Mesothelial cell of epicardium (in vitro differentiated cells): ENCODE measurements around the gene CARNS1. TPM values are rescaled to one million over a fixed set of nuclear protein-coding genes. Genes with fewer than 3 reads are reported as not detected.

Experiments
- DNase-seq, 2 experiments: peaks; one replicate each; pipeline ENCODE4 v3.0.0; 2021; ENCODE audit warnings: low spot score in 2 of 2; ENCODE audit not compliant: unreplicated experiment in 2 of 2
- H3K27ac Mint-ChIP-seq: 2 replicates; pipeline ENCODE4 v1.8.0; 2021; ENCODE audit warnings: mixed read lengths
- H3K27me3 Mint-ChIP-seq: 2 replicates; pipeline ENCODE4 v1.8.0; 2021; ENCODE audit warnings: low read depth, mixed read lengths
- H3K36me3 Mint-ChIP-seq: 2 replicates; pipeline ENCODE4 v1.8.0; 2021; ENCODE audit warnings: mixed read lengths
- H3K4me1 Mint-ChIP-seq: 2 replicates; pipeline ENCODE4 v1.8.0; 2021; ENCODE audit warnings: mixed read lengths
- H3K4me3 Mint-ChIP-seq: 2 replicates; pipeline ENCODE4 v1.8.0; 2021; ENCODE audit warnings: mild to moderate bottlenecking, moderate library complexity, mixed read lengths
- H3K9me3 Mint-ChIP-seq: 2 replicates; pipeline ENCODE4 v1.8.0; 2021; ENCODE audit warnings: mixed read lengths
- total RNA-seq: library from RNA; stranded (reverse); gene quantifications from 3 replicates; pipeline ENCODE4 v1.2.1, GENCODE V29; 2021
- TF ChIP-seq, protein P1 (sequence below): fragments of 200-600 bp; sonication (generic); IDR thresholded peaks from one replicate; pipeline ENCODE4 v1.5.0; 2021; ENCODE audit warnings: antibody characterized with exemption; ENCODE audit not compliant: unreplicated experiment

The CARNS1 gene
- total RNA-seq, 1 donor from 2014 or later: 21.1 TPM

DNA sequence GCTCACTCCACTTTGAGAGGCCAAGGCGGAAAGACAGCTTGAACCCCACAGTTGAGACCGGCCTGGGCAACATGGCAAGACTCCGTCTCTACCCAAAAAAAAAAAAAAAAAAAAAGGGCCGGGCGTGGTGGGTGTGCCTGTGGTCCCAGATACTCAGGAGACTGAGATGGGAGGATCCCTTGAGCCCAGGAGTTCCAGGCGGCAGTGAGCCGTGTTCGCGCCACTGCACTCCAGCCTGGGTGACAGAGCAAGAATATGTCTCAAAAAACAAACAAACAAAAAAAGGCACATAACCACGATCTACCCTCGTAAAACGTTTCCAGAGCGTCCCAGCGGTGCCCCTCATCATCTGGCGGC is 24.6 kb upstream of the CARNS1 start:
- TF ChIP-seq, protein P1, sequence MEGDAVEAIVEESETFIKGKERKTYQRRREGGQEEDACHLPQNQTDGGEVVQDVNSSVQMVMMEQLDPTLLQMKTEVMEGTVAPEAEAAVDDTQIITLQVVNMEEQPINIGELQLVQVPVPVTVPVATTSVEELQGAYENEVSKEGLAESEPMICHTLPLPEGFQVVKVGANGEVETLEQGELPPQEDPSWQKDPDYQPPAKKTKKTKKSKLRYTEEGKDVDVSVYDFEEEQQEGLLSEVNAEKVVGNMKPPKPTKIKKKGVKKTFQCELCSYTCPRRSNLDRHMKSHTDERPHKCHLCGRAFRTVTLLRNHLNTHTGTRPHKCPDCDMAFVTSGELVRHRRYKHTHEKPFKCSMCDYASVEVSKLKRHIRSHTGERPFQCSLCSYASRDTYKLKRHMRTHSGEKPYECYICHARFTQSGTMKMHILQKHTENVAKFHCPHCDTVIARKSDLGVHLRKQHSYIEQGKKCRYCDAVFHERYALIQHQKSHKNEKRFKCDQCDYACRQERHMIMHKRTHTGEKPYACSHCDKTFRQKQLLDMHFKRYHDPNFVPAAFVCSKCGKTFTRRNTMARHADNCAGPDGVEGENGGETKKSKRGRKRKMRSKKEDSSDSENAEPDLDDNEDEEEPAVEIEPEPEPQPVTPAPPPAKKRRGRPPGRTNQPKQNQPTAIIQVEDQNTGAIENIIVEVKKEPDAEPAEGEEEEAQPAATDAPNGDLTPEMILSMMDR: no peak
- peaks cover under 1% of the 10 kb centered on the region for H3K27me3 Mint-ChIP-seq
- H3K4me3 Mint-ChIP-seq: peak overlapping the region; percentile 79
- H3K4me1 Mint-ChIP-seq: peaks cover 25% of the 10 kb centered on the region
- H3K36me3 Mint-ChIP-seq: no peaks in the 10 kb centered on the region
- DNase-seq: no peak
- H3K9me3 Mint-ChIP-seq: no peaks in the 10 kb centered on the region
- peak overlapping the region; percentile 96 for H3K27ac Mint-ChIP-seq

DNA sequence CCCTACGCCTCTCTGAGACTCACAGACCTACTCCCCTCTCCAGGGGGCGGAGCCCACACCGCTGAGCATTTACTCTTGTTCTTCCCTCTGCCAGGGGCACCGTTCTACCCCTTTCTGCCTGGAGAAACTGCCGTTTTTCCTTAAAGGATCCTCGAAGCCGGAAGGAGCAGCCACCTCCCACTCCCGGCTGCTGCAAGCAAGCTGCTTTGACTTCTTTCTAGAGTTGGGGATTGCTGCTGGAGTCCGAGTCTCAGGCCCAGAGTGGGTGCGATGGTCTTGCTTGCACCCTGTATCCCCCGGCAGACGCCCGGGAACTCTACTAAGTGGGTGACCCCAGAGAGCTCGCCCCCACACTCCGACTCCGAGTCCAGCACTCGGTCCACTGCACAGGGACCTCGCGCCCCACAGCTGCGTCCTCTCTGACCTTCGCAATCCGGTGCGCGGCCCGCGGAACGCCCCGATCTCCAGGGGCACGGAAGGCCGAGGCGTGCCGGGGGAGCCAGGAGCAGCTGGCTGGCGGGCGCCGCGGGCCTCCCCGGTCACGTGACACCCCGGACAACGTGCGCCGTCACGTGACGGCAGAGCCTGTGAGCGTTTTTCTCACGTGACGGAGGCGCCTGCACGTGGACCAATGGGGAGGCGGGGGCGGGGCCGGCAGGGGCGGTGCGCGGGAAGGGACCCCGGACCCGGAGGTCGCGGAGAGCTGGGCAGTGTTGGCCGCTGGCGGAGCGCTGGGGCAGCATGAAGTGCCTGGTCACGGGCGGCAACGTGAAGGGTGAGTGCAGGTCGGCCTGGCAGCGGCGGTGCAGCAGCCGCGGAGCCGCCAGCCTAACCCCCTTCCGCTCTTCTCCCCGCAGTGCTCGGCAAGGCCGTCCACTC is 23.9 kb upstream of the CARNS1 start, which contains the start of gene RAD9A:
Gene RAD9A (plus strand): TSS at position 683 of the 879 bp plus-strand sequence. CDS start 59 bp downstream, at position 742.
- peaks cover 25% of the 10 kb centered on the region for H3K4me1 Mint-ChIP-seq
- no peaks in the 10 kb centered on the region for H3K27me3 Mint-ChIP-seq
- H3K9me3 Mint-ChIP-seq: no peaks in the 10 kb centered on the region
- TF ChIP-seq, protein P1: no peak
- DNase-seq: peak; percentile 90 to 93
- peak within 1 kb of the TSS; percentile 96 for H3K27ac Mint-ChIP-seq
- peak within 1 kb of the TSS; percentile 79 for H3K4me3 Mint-ChIP-seq
- H3K36me3 Mint-ChIP-seq: no peaks in the 10 kb centered on the region

DNA sequence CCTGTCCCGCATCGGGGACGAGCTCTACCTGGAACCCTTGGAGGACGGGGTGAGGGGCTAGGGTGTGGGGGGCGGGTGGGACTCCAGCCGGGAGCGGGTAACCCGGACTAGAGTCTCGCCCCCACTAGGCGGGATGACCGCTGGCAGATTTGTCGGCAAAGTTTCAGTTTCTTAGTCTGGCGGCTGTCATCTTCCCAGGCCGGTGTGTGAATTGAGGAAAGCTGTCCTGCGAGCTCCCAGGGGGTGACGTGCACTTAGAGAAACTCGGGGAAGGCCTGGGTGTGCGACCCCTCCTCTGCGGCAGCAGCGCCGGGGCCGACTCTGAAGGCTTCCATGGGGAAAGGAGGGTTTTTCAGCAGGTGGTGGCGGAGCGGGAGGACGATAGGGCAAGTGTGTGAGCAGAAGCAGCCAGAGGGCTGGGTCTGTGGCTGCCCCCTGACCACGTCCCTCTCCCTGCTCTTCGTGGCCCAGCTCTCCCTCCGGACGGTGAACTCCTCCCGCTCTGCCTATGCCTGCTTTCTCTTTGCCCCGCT is 23.2 kb upstream of the CARNS1 start:
- Mint-ChIP-seq H3K36me3 (no peaks in the 10 kb centered on the region), H3K27ac (peak overlapping the region; percentile 82), H3K27me3 (no peaks in the 10 kb centered on the region), H3K4me1 (peaks cover 28% of the 10 kb centered on the region), H3K4me3 (peak overlapping the region; percentile 79), H3K9me3 (no peaks in the 10 kb centered on the region)
- no peak for DNase-seq
- TF ChIP-seq, protein P1: no peak

DNA sequence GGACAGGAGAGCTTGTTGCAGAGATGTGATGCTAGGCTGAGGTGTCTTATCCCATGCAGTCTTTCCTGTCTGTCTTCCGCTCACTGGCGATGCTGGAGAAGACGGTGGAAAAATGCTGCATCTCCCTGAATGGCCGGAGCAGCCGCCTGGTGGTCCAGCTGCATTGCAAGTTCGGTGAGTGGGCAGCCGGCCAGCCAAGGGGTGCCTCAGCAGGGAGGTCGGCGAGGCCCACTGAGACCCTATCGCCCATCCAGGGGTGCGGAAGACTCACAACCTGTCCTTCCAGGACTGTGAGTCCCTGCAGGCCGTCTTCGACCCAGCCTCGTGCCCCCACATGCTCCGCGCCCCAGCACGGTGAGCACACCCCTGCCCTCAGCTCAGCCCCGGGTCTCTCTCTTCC is 22.0 kb upstream of the CARNS1 start:
- Mint-ChIP-seq H3K36me3 (peaks cover 2% of the 10 kb centered on the region), H3K27ac (no peak overlapping the region), H3K4me3 (peak overlapping the region; percentile 79), H3K27me3 (no peaks in the 10 kb centered on the region), H3K9me3 (no peaks in the 10 kb centered on the region), H3K4me1 (peaks cover 28% of the 10 kb centered on the region)
- TF ChIP-seq, protein P1: no peak
- no peak for DNase-seq

DNA sequence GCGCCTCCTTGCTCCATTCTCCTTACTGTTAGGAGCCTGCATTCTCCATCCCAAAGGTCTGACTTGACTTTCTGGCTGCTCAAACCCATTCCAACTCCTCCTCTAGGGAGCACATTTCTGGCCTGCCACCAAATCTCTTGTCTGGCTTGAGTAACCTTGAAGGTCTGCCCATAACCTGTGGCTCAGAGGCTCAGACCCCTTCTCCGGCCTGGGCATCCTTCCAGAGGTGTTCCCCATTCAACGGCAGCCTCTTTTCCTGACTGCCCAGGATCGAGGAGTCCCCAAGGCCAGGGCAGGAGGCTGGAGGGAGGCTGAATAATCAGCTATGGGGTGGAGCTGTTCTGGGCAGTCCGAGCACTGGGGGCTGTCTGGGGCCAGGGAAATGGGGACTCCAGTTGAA is 21.5 kb upstream of the CARNS1 start:
- TF ChIP-seq, protein P1: no peak
- Mint-ChIP-seq H3K36me3 (peaks cover 2% of the 10 kb centered on the region), H3K27me3 (no peaks in the 10 kb centered on the region), H3K27ac (no peak overlapping the region), H3K4me1 (peaks cover 28% of the 10 kb centered on the region), H3K4me3 (peak overlapping the region; percentile 32), H3K9me3 (no peaks in the 10 kb centered on the region)
- no peak for DNase-seq
